AG20443 (cell line): Measurements from ENCODE around the gene DCST1.
"Not testable (repeated sequence)": the region's sequence is repeated elsewhere in the genome, so short reads cannot be mapped to it uniquely, and the experiment has no call there.

Experiments
- DNase-seq: peaks from one replicate; pipeline ENCODE4 v3.0.0; 2012; ENCODE audit warnings: low spot score, mixed read lengths

The DCST1 gene

GRCh38 chr1:155033524-155033923, at the start of gene DCST1, which contains the start of gene DCST2:
DCST1 (plus strand) TSS chr1:155033824; CDS start chr1:155034037, 213 bp downstream.
DCST2 (minus strand) TSS chr1:155033781; CDS start chr1:155033701, 80 bp downstream.
- DNase-seq: no peak

- DNase-seq: not testable (repeated sequence)
Measured at GRCh38 chr1:154986736-154987135, 46.9 kb upstream of the DCST1 start.

- DNase-seq: no peak
Measured at GRCh38 chr1:154987326-154987725, 46.3 kb upstream of the DCST1 start.

- no peak for DNase-seq
Measured at GRCh38 chr1:154988058-154988954, 45.3 kb upstream of the DCST1 start.

- no peak for DNase-seq
Measured at GRCh38 chr1:154989195-154989860, 44.3 kb upstream of the DCST1 start.

GRCh38 chr1:154990276-154990675, 43.3 kb upstream of the DCST1 start:
- DNase-seq: no peak

- DNase-seq: no peak
Measured at GRCh38 chr1:154992721-154993571, 40.7 kb upstream of the DCST1 start.

- DNase-seq: no peak
Measured at GRCh38 chr1:154993572-154994268, 39.9 kb upstream of the DCST1 start, which contains the start of gene LENEP. LENEP (plus strand) TSS chr1:154993586; CDS start chr1:154993608, 22 bp downstream.

GRCh38 chr1:154994269-154994587, 39.4 kb upstream of the DCST1 start:
- DNase-seq: no peak

- DNase-seq: no peak
Measured at GRCh38 chr1:154994591-154994990, 39.0 kb upstream of the DCST1 start.

- peak; percentile 80 for DNase-seq
Measured at GRCh38 chr1:154995301-154995983, 38.2 kb upstream of the DCST1 start.

- DNase-seq: no peak
Measured at GRCh38 chr1:154996966-154997701, 36.5 kb upstream of the DCST1 start.

GRCh38 chr1:154998201-154998780, 35.3 kb upstream of the DCST1 start:
- DNase-seq: no peak

- DNase-seq: peak; percentile 79
Measured at GRCh38 chr1:154998818-154999570, 34.6 kb upstream of the DCST1 start.

- no peak for DNase-seq
Measured at GRCh38 chr1:154999571-155000410, 33.8 kb upstream of the DCST1 start.

GRCh38 chr1:155000411-155000725, 33.3 kb upstream of the DCST1 start:
- DNase-seq: no peak

GRCh38 chr1:155000726-155001424, 32.7 kb upstream of the DCST1 start:
- DNase-seq: peak; percentile 83

GRCh38 chr1:155001425-155001674, 32.3 kb upstream of the DCST1 start:
- no peak for DNase-seq
